ENCODE data around the gene PNPLA1. TPM values are rescaled to one million over a fixed set of nuclear protein-coding genes. Genes with fewer than 3 reads are reported as not detected.

Gene PNPLA1
- total RNA-seq, 1 donor from 2014 or later = not detected

DNA sequence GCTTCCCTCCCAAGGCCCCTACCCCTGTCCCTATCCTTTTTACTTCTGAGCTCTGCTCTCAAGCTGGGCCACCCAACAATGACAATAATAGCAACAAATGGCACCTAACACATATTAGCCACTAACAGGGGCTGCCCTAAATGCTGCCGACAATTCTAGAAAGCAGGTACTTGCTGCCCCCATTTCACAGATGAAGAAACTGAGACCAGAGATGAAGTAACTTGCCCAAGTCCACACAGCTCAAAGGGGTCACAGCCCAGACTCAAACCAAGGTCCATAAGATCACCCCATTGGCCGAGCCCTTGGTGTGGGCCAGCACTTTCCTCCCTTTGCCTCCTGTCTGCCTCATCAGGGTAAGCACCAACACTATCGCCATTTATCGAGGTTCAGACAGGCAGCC, 54.9 kb downstream of the PNPLA1 start:
- Mint-ChIP-seq H3K27me3 (ENCODE audit: low read depth) (peaks cover 26% of the 10 kb centered on the region), H3K27ac (ENCODE audit: unreplicated experiment) (no peak overlapping the region), H3K9me3 (ENCODE audit: low read depth) (no peaks in the 10 kb centered on the region), H3K4me3 (ENCODE audit: unreplicated experiment) (no peak overlapping the region), H3K36me3 (ENCODE audit: low read depth) (no peaks in the 10 kb centered on the region), H3K4me1 (ENCODE audit: low read depth) (peaks cover 3% of the 10 kb centered on the region)
- TF ChIP-seq, protein P1, sequence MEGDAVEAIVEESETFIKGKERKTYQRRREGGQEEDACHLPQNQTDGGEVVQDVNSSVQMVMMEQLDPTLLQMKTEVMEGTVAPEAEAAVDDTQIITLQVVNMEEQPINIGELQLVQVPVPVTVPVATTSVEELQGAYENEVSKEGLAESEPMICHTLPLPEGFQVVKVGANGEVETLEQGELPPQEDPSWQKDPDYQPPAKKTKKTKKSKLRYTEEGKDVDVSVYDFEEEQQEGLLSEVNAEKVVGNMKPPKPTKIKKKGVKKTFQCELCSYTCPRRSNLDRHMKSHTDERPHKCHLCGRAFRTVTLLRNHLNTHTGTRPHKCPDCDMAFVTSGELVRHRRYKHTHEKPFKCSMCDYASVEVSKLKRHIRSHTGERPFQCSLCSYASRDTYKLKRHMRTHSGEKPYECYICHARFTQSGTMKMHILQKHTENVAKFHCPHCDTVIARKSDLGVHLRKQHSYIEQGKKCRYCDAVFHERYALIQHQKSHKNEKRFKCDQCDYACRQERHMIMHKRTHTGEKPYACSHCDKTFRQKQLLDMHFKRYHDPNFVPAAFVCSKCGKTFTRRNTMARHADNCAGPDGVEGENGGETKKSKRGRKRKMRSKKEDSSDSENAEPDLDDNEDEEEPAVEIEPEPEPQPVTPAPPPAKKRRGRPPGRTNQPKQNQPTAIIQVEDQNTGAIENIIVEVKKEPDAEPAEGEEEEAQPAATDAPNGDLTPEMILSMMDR (IDR thresholded peaks at IDR 0.05) = no peak
- DNase-seq (ENCODE audit: low spot score) = no peak

DNA sequence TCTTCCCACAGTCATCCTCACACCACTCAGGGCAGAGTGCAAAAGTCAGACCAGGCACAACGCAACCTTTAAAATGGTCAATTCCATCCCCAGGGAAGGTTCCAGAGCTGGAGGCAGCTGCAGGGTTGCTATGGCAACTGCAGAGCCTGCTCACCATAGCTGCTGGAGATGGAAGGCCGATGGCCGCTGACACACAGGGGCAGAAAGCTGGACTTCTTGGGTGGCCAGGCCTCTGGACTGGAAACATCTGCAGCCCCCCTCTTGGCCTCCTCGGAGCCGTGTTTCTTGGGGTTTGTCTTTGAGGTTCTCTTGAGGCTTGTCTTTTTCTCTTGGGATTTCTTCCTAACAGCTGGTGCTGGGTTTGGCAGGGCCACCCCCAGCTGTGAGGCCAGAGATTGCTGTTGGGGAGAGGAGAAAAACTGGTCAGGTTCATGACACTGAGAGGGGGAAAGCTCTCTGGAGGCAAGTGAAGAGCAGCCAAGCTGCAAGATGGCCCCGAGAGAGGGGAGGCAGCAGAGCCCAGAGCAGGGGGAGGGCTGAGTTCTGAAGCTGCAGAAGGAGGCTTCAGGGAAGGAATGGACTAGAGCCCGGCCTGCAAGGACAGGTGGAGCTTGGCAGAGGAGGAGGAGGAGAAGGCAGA, 56.6 kb downstream of the PNPLA1 start:
- H3K36me3 Mint-ChIP-seq (ENCODE audit: low read depth) = no peaks in the 10 kb centered on the region
- TF ChIP-seq, protein P1 (IDR thresholded peaks at IDR 0.05) = no peak
- no peaks in the 10 kb centered on the region for H3K9me3 Mint-ChIP-seq (ENCODE audit: low read depth)
- no peak overlapping the region for H3K27ac Mint-ChIP-seq (ENCODE audit: unreplicated experiment)
- no peaks in the 10 kb centered on the region for H3K4me1 Mint-ChIP-seq (ENCODE audit: low read depth)
- no peak overlapping the region for H3K4me3 Mint-ChIP-seq (ENCODE audit: unreplicated experiment)
- no peak for DNase-seq (ENCODE audit: low spot score)
- H3K27me3 Mint-ChIP-seq (ENCODE audit: low read depth) = peaks cover 26% of the 10 kb centered on the region

DNA sequence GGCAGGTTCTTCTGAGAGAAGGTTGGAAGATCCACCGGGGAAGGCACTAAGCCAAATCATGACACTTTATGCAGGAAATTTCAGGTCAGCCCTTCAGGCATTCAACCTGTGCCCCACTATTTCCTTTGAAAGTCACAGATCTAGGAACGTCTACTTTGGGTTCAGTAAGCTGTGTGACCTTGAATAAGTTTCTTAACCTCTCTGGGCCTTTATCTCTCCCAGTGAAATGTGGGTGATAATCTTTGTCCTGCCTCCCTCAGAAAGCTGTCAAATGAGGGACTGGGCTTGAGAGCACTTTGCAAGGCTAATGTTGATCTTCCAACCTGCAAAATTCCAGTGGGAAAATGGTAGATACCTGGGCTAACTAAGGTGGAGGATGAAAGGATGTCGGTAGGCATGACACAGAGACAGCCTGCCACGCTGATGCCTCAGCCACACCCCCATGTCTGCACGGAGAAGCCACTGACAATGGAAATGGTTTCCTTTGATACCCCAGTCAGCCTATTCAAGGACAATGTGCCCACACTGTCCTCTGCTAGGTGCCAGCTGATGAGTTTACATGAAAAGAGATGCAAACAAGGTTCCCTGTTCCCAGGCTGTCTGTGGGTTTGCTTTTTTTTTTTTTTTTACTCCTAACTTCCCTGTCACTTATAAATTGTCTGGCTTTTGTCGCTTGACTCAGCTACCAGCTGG, 57.5 kb downstream of the PNPLA1 start:
- TF ChIP-seq, protein P1 (IDR thresholded peaks at IDR 0.05) = no peak
- Mint-ChIP-seq H3K27me3 (ENCODE audit: low read depth) (peaks cover 32% of the 10 kb centered on the region), H3K9me3 (ENCODE audit: low read depth) (no peaks in the 10 kb centered on the region), H3K36me3 (ENCODE audit: low read depth) (no peaks in the 10 kb centered on the region), H3K4me3 (ENCODE audit: unreplicated experiment) (no peak overlapping the region), H3K4me1 (ENCODE audit: low read depth) (no peaks in the 10 kb centered on the region), H3K27ac (ENCODE audit: unreplicated experiment) (no peak overlapping the region)
- no peak for DNase-seq (ENCODE audit: low spot score)

DNA sequence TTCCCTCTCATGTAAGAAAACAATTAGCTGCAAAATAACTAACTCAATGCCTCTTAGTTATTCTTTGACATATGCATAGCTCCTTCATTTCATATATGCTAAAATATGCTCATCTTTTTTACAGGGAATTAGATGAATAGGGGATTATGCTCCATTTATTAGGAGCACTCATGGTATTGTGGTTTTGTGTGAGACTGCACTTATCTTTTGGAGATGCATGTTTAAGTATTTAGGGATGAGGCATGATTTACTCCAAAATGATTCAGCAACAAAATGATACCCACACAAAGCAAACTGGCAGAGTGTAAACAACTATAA, 58.0 kb downstream of the PNPLA1 start:
- Mint-ChIP-seq H3K27ac (ENCODE audit: unreplicated experiment) (no peak overlapping the region), H3K4me3 (ENCODE audit: unreplicated experiment) (no peak overlapping the region), H3K27me3 (ENCODE audit: low read depth) (peaks cover 35% of the 10 kb centered on the region), H3K36me3 (ENCODE audit: low read depth) (no peaks in the 10 kb centered on the region), H3K4me1 (ENCODE audit: low read depth) (no peaks in the 10 kb centered on the region), H3K9me3 (ENCODE audit: low read depth) (no peaks in the 10 kb centered on the region)
- DNase-seq (ENCODE audit: low spot score) = no peak
- TF ChIP-seq, protein P1 (IDR thresholded peaks at IDR 0.05) = no peak

DNA sequence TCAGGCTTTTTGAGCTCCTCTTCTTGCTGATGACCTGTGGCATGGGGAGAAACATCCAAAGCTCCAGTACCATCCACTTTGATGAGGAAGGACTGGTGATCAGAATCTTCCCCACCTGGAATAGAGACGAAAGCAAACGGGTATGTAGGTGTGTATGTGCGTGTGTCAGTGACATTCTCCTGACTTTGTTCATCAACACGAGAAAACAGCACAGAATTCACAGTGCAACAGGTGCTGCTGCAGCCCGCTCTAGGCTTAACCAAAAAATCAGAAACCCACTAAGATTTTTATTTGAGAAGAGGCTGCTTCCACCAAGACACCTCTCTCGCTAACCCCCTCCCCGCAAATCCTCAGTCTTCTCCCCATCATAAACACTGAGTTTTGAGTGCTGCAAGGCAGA, 58.7 kb downstream of the PNPLA1 start:
- Mint-ChIP-seq H3K9me3 (ENCODE audit: low read depth) (no peaks in the 10 kb centered on the region), H3K36me3 (ENCODE audit: low read depth) (no peaks in the 10 kb centered on the region), H3K4me1 (ENCODE audit: low read depth) (no peaks in the 10 kb centered on the region), H3K4me3 (ENCODE audit: unreplicated experiment) (no peak overlapping the region), H3K27ac (ENCODE audit: unreplicated experiment) (no peak overlapping the region), H3K27me3 (ENCODE audit: low read depth) (peaks cover 38% of the 10 kb centered on the region)
- DNase-seq (ENCODE audit: low spot score) = no peak
- TF ChIP-seq, protein P1 (IDR thresholded peaks at IDR 0.05) = no peak

Data from chondrocyte (in vitro differentiated cells).